ENCODE measurements around the gene UROC1.

Gene UROC1

GRCh38 chr3:126487151-126487771 is 30.3 kb downstream of the UROC1 start:
- TF ChIP-seq FOXP2 (optimal IDR thresholded peaks at IDR 0.05; ENCODE audit: borderline replicate concordance, extremely low read depth, extremely low read length, insufficient read depth) (no peak), SIN3A (IDR thresholded peaks at IDR 0.05; ENCODE audit: borderline replicate concordance, insufficient read depth, low read length) (no peak), REST (IDR thresholded peaks at IDR 0.05; ENCODE audit: insufficient read depth in 1 of 2, low read depth in 2 of 2, low read length in 2 of 2) (no peak), POLR2AphosphoS5 (IDR thresholded peaks at IDR 0.05; ENCODE audit: low read depth, low read length) (no peak)

GRCh38 chr3:126486360-126486847 is 31.2 kb downstream of the UROC1 start:
- TF ChIP-seq REST (IDR thresholded peaks at IDR 0.05; ENCODE audit: insufficient read depth in 1 of 2, low read depth in 2 of 2, low read length in 2 of 2), result no peak
- no peak for TF ChIP-seq POLR2AphosphoS5 (IDR thresholded peaks at IDR 0.05; ENCODE audit: low read depth, low read length)
- no peak for TF ChIP-seq SIN3A (IDR thresholded peaks at IDR 0.05; ENCODE audit: borderline replicate concordance, insufficient read depth, low read length)
- no peak for TF ChIP-seq TAF1 (IDR thresholded peaks at IDR 0.05; ENCODE audit: borderline replicate concordance, insufficient read depth, low read length)
- no peak for TF ChIP-seq FOXP2 (optimal IDR thresholded peaks at IDR 0.05; ENCODE audit: borderline replicate concordance, extremely low read depth, extremely low read length, insufficient read depth)

GRCh38 chr3:126485956-126486355 is 31.6 kb downstream of the UROC1 start:
- no peak for TF ChIP-seq FOXP2 (optimal IDR thresholded peaks at IDR 0.05; ENCODE audit: borderline replicate concordance, extremely low read depth, extremely low read length, insufficient read depth)
- TF ChIP-seq REST (IDR thresholded peaks at IDR 0.05; ENCODE audit: insufficient read depth in 1 of 2, low read depth in 2 of 2, low read length in 2 of 2), result no peak
- TF ChIP-seq POLR2AphosphoS5 (IDR thresholded peaks at IDR 0.05; ENCODE audit: low read depth, low read length), result no peak
- no peak for TF ChIP-seq TAF1 (IDR thresholded peaks at IDR 0.05; ENCODE audit: borderline replicate concordance, insufficient read depth, low read length)
- no peak for TF ChIP-seq SIN3A (IDR thresholded peaks at IDR 0.05; ENCODE audit: borderline replicate concordance, insufficient read depth, low read length)

GRCh38 chr3:126485176-126485897 is 32.2 kb downstream of the UROC1 start:
- TF ChIP-seq REST (IDR thresholded peaks at IDR 0.05; ENCODE audit: insufficient read depth in 1 of 2, low read depth in 2 of 2, low read length in 2 of 2) (no peak), TAF1 (IDR thresholded peaks at IDR 0.05; ENCODE audit: borderline replicate concordance, insufficient read depth, low read length) (no peak), FOXP2 (optimal IDR thresholded peaks at IDR 0.05; ENCODE audit: borderline replicate concordance, extremely low read depth, extremely low read length, insufficient read depth) (no peak), SIN3A (IDR thresholded peaks at IDR 0.05; ENCODE audit: borderline replicate concordance, insufficient read depth, low read length) (no peak), POLR2AphosphoS5 (IDR thresholded peaks at IDR 0.05; ENCODE audit: low read depth, low read length) (no peak)

All from PFSK-1 (cell line).